GM19023 (cell line): ENCODE results near the gene CENPL.
"Not testable (repeated sequence)": the region's sequence is repeated elsewhere in the genome, so short reads cannot be mapped to it uniquely, and the experiment has no call there.

Experiments used
- ATAC-seq: cut with Tn5 transposase; IDR thresholded peaks from one replicate; pipeline ENCODE4 v1.9.1; 2021; ENCODE audit warnings: mild to moderate bottlenecking, moderate library complexity; ENCODE audit not compliant: unreplicated experiment

Gene CENPL

GRCh38 chr1:173824315-173825081 lies at the start of gene CENPL, which contains the start of gene DARS2:
Gene CENPL, minus strand, starts transcription at chr1:173824883. Its CDS starts 13,584 bp downstream, at chr1:173811299.
Gene DARS2, plus strand, starts transcription at chr1:173824673. Its CDS starts 557 bp downstream, at chr1:173825230.
- ATAC-seq, result peak; percentile 82

GRCh38 chr1:173871500-173871899 lies 46.8 kb upstream of the CENPL start:
- no peak for ATAC-seq

GRCh38 chr1:173871091-173871490 lies 46.4 kb upstream of the CENPL start:
- ATAC-seq, result no peak

GRCh38 chr1:173870252-173871075 lies 45.8 kb upstream of the CENPL start:
- ATAC-seq, result no peak

- no peak for ATAC-seq
These were observed 44.3 kb upstream of the CENPL start for GRCh38 chr1:173869021-173869359.

- peak; percentile 66 for ATAC-seq
These were observed 43.8 kb upstream of the CENPL start, which contains the start of gene ZBTB37 for GRCh38 chr1:173868266-173869020. Gene ZBTB37, plus strand, starts transcription at chr1:173868380. Its CDS starts 1,846 bp downstream, at chr1:173870226.

GRCh38 chr1:173867753-173868265 lies 43.1 kb upstream of the CENPL start, which contains the start of gene GAS5:
Gene GAS5, minus strand, starts transcription at chr1:173867989.
- ATAC-seq, result peak; percentile 67

GRCh38 chr1:173867141-173867752 lies 42.6 kb upstream of the CENPL start:
- no peak for ATAC-seq

- no peak for ATAC-seq
These were observed 41.9 kb upstream of the CENPL start for GRCh38 chr1:173866413-173867115.

GRCh38 chr1:173865468-173866164 lies 40.9 kb upstream of the CENPL start:
- no peak for ATAC-seq

GRCh38 chr1:173864179-173864867 lies 39.6 kb upstream of the CENPL start:
- ATAC-seq, result no peak

- no peak for ATAC-seq
These were observed 38.8 kb upstream of the CENPL start for GRCh38 chr1:173863224-173864161.

GRCh38 chr1:173862769-173863223 lies 38.1 kb upstream of the CENPL start:
- ATAC-seq, result no peak

GRCh38 chr1:173862146-173862768 lies 37.6 kb upstream of the CENPL start:
- ATAC-seq, result not testable (repeated sequence)

GRCh38 chr1:173861731-173862145 lies 37.1 kb upstream of the CENPL start:
- ATAC-seq, result no peak

- no peak for ATAC-seq
These were observed 35.4 kb upstream of the CENPL start for GRCh38 chr1:173860065-173860464.

GRCh38 chr1:173859547-173859946 lies 34.9 kb upstream of the CENPL start:
- ATAC-seq, result not testable (repeated sequence)
